NCI-H1436 (cell line): ENCODE data around the gene SLC1A2.
"Not testable (repeated sequence)": the region's sequence is repeated elsewhere in the genome, so short reads cannot be mapped to it uniquely, and the experiment has no call there.

Source experiments
- DNase-seq: peaks from one replicate; lab custom pipeline; 2025; lab: John Stamatoyannopoulos, UW

The SLC1A2 gene

DNA sequence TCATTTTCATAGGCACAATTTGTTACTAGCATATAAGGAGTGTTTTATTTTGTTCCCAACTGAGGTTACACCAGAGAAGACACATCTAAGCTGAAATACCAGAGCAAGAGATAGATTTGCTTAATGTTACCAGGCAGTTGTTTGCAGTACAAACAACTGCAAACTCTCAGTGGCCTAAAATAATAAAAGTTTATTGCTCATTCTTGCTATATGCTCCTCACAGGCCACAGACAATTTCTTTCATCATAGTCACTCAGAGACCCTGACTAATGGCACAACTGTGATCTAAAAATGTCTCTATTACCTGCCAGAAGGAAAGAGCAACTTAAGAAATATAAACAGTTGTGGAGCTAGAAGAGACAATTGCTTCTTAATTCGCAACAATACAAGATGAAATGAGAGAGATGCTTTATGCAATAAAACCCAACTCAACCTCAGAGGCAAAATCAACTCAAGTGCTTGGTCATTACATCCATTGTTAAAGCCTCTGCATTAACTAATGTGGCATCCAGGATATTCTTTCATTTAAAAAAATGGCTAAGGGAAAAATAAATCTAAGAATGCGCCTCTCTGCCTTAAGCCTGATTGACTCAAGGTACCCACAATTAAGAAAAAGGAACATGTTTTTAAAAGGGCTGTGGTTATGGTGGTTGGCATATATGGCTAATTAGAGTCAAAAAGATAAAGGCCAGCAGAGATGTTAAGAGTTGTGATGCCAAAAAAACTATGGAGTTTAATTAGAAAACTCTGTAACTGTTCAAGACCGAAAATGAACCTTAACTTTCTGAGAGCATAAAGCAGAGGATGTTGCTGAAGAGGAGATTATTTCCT lies 176.7 kb downstream of the SLC1A2 start:
- DNase-seq: no peak

DNA sequence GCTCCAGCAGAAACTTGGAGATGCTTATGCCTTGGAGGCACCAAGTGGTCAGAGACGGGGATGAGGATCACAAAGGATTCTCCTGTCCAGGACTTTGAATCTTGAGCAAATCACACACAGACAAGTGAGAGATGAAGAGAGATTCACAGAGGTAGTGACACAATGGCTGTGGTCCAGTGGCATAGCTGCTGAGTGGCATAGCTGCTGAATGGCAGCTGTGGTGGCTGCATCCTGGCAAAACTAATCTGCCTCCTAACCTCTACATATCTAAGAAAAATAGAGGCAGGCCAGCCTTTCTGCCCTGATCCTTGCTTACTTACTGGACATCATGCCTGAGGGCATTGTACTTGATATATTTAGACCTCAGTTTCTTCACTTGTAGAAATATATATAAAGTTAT lies 177.8 kb downstream of the SLC1A2 start:
- no peak for DNase-seq

GRCh38 chr11:35241083-35241482 lies 178.3 kb downstream of the SLC1A2 start:
- no peak for DNase-seq

GRCh38 chr11:35239471-35240075 lies 179.8 kb downstream of the SLC1A2 start:
- no peak for DNase-seq

GRCh38 chr11:35238882-35239281 lies 180.5 kb downstream of the SLC1A2 start:
- DNase-seq: no peak

DNA sequence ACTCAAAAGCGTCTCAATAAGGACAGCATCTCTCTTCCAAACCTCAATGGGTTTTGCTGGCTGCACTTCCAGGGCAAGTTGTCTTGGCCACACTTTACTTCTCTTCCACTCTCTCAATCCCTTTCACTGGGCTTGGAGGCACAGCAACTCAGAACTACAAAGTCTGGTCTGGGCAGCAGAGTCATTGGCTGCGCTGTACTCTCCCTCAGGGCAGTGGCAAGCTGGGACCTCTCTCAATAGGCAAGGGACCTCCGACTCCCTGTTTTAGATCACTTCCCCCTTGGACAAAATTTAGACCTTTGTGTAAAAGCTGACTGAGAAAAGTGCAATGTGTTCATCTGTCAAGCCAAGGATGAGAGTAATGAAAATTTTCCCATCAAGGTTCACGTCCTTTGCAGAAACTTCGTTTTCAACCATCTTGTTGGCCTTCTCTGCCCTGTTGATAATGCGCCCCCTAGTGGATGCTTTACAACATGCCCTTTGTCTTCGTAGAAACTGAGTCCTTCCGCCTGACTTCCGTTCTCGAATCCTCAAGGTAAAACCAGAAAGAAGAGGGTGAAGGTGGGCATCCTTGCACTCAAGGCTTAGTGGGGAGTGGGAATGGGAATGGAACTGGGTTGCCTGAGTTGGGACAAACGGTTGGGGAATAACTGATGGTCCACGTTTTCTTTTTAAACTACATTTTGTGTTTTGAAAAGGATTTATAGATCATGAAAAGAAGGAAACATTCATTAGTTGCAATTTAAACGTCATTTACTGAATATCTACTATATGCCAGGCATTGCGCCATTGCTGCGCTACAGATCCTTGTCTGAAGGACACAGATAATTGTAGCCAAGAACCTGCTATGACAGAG lies 181.3 kb downstream of the SLC1A2 start:
- peak; percentile 15 for DNase-seq

DNA sequence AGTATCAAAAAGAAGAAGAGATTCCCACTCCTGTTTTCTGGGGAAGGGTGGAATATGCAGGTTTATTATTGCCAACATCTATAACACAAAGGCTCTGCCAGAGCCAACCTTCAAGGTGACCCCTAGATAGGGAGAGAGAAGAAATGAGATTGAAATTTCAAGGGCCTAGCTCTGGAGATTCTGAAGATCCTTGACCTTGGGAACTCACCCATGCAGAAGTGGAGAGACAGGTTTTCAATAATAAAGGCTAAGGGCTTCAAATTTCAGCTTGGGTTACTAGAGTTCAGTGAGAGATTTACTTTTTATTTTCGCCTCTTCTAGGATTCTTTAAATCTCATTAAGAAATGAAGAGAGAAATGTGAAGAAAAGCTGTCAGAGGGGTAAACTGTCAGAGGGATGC lies 182.0 kb downstream of the SLC1A2 start:
- no peak for DNase-seq

GRCh38 chr11:35236667-35237003 lies 182.7 kb downstream of the SLC1A2 start:
- DNase-seq: no peak

- no peak for DNase-seq
Observed at GRCh38 chr11:35235936-35236666, 183.3 kb downstream of the SLC1A2 start.

DNA sequence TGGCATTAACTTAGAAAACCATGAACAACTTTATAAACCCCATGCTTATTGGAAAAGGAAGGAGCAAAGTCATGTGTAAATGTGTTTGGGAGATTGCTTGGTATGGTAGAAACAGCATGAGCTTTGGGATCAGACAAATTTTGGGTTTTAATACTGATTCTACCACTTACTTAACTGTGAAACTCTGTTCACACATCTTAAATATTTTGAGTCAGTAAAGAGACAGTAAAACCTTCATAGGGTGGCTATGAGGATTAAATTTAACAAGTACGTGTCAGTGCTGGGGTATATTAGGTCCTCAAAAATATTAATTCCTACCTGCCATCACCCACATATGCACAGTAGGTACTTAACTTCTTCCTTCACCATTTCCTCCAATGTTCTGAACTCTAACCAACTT lies 183.9 kb downstream of the SLC1A2 start:
- no peak for DNase-seq

DNA sequence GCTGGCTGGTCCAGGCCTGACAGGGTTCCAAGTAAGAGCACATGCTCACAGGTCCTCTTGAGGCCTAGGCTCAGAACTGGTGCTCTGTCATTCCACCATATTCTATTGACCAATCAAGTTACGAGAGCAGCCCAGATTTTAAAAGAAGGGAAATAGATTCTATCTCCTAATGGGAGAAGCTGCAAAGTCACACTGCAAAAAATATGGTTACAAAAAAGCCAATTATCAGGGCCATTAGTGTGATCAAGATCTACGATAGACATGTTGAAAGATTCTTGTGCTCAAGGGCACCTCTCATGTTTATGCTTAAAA lies 184.2 kb downstream of the SLC1A2 start:
- no peak for DNase-seq

DNA sequence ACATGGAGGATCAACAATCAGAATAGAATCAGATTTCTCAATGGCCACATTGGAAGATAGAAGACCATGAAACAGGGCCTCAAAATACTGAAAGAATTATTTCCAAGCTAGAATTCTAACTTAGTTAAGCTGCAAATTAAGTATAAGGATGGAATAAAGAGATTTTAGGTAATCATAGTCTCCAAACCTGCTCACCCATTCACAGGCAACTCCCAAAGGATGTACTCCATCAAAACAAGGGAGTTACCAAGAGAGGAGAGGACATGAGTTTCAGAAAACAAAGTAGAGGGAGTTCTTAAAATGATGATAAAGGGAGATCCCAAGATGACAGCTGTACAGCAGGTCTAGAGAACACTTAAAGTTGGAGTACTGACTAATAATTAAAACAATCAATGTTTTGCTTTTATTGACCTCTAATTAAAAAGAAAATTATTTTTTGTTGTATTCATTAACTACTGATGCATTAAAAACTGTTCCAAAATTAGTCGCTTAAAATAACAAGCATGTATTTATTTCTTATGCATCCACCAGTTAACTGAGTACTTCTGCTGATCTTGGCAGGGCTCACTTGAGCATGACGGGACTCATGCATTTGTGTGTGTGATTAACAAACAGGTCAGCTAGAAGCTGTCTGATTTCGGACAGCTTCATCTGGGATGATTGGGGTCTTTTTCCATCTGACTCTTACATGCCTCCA lies 184.8 kb downstream of the SLC1A2 start:
- DNase-seq: no peak

DNA sequence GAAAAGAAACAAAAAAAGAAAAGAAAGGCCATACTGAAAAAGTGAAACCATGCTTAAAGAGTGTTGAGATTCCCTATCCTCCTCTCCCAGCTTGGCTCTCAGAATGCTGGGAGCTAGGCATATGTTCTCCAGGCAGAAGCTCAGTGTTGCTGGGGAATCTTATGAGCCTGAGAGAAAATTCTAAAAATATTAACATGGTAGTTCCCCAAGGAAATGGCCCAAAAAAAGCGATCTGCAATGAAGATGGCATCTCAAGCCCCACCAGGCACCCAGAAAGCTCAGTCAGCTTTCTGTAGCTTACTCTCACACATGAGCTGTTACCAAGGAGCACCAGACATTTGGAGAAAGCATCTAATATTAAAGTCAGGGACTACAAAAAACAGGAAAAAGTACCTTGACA lies 185.8 kb downstream of the SLC1A2 start:
- DNase-seq: no peak

DNA sequence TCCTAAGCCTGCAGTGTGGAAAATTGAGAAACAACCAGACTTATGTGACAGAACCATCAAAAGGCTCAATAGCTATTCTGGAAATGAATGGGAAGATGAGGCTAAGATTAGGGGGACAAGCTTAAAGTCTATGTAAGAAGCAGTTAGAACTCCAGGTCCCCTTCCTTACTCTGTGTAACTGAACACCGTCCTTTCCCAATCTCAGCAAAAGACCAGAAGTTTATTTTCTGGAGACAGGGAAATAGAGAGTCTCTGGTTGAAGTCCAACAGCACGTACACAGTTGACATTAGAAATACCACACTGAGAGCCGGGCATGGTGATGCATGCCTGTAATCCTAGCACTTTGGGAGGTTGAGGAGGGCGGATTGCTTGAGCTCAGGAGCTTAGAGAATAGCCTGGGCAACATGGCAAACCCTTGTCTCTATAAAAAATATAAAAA lies 186.4 kb downstream of the SLC1A2 start:
- no peak for DNase-seq

- DNase-seq: no peak
Observed at GRCh38 chr11:35231076-35231860, 188.1 kb downstream of the SLC1A2 start.

GRCh38 chr11:35230388-35230787 lies 189.0 kb downstream of the SLC1A2 start:
- no peak for DNase-seq

GRCh38 chr11:35228328-35228725 lies 191.0 kb downstream of the SLC1A2 start:
- DNase-seq: no peak

- DNase-seq: no peak
Observed at GRCh38 chr11:35227576-35228327, 191.6 kb downstream of the SLC1A2 start.

DNA sequence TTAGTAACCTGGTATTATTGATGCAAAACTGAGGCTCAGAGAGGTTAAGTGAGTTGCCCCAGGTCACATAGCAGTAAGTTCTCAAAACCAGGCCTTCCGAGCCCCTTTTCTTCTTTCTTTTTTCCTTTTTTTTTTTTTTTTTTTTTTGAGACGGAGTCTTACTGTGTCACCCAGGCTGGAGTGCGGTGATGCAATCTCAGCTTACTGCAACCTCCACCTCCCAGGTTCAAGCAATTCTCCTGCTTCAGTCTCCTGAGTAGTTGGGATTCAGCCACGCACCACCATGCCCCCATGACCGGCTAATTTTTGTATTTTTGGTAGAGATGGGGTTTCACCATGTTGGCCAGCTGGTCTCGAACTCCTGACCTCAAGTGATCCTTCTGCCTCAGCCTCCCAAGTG lies 192.6 kb downstream of the SLC1A2 start:
- DNase-seq: not testable (repeated sequence)

- DNase-seq: no peak
Observed at GRCh38 chr11:35225946-35226520, 193.3 kb downstream of the SLC1A2 start.
